Naive thymus-derived CD4-positive, alpha-beta T cell (primary cell): ENCODE results near the gene GPR150. TPM values are rescaled to one million over a fixed set of nuclear protein-coding genes. Genes with fewer than 3 reads are reported as not detected.
A peak's percentile ranks its signal among the peaks of the same experiment; 100 is the strongest.

Source experiments
- ATAC-seq: fragments of 150-1000 bp; cut with Tn5 transposase; 2 replicates; pipeline ENCODE4 v1.10.0; 2021; ENCODE audit warnings: mild to moderate bottlenecking, moderate library complexity
- CTCF ChIA-PET: fragments of 350-600 bp; sonication (Branson Sonifier 250); formaldehyde crosslinking; loops from one replicate; lab custom pipeline; 2021; ENCODE audit warnings: antibody characterized with exemption; lab: Charles Lee
- POLR2A ChIA-PET: fragments of 350-600 bp; sonication (Branson Sonifier 250); formaldehyde crosslinking; loops from one replicate; lab custom pipeline; 2021; ENCODE audit warnings: antibody characterized with exemption, inconsistent platforms; lab: Charles Lee
- DNase-seq, 9 donors: peaks; one replicate each; pipeline versions ENCODE4 v3.0.0 to v3.0.0-alpha.2; 2020 to 2022; ENCODE audit warnings: mixed read lengths in 1 of 9
- H3K27ac ChIP-seq: one replicate; pipeline ENCODE4 v1.7.0; 2013; ENCODE audit warnings: mild to moderate bottlenecking, low read depth, low read length, moderate library complexity
- H3K27me3 ChIP-seq, 2 donors: one replicate each; pipeline ENCODE4 v1.7.0; 2013; ENCODE audit warnings: low read length in 2 of 2, mild to moderate bottlenecking in 2 of 2, moderate library complexity in 2 of 2; ENCODE audit not compliant: control insufficient read depth in 2 of 2, insufficient read depth in 2 of 2
- H3K36me3 ChIP-seq, 3 experiments: 1 replicate in 2 of 3; 2 replicates in 1 of 3; pipeline ENCODE4 v1.7.0; 2013; ENCODE audit warnings: low read length in 3 of 3, mild to moderate bottlenecking in 3 of 3, moderate library complexity in 1 of 3; ENCODE audit not compliant: insufficient read depth in 3 of 3, control insufficient read depth in 2 of 3
- H3K4me1 ChIP-seq, 2 donors: one replicate each; pipeline ENCODE4 v1.7.0; 2013; ENCODE audit warnings: low read length in 2 of 2, mild to moderate bottlenecking in 2 of 2, moderate library complexity in 1 of 2; ENCODE audit not compliant: control insufficient read depth in 2 of 2, insufficient read depth in 2 of 2
- H3K4me3 ChIP-seq: 2 replicates; pipeline ENCODE4 v1.7.0; 2013; ENCODE audit warnings: mild to moderate bottlenecking, low read length
- H3K9me3 ChIP-seq, 3 experiments: 1 replicate in 2 of 3; 2 replicates in 1 of 3; pipeline ENCODE4 v1.7.0; 2013; ENCODE audit warnings: low read length in 3 of 3; ENCODE audit not compliant: control insufficient read depth in 2 of 3
- H3K27ac Mint-ChIP-seq, 9 donors: one replicate each; pipeline ENCODE4 v1.8.0; 2020 to 2022; ENCODE audit warnings: mixed read lengths in 9 of 9, mild to moderate bottlenecking in 8 of 9, moderate library complexity in 5 of 9, inconsistent platforms in 2 of 9
- H3K27me3 Mint-ChIP-seq, 5 donors: one replicate each; pipeline ENCODE4 v1.8.0; 2021 to 2022; ENCODE audit warnings: mixed read lengths in 5 of 5, mild to moderate bottlenecking in 1 of 5
- H3K36me3 Mint-ChIP-seq, 5 donors: one replicate each; pipeline ENCODE4 v1.8.0; 2020 to 2022; ENCODE audit warnings: mixed read lengths in 5 of 5, mild to moderate bottlenecking in 3 of 5, inconsistent platforms in 1 of 5
- H3K4me1 Mint-ChIP-seq, 7 donors: one replicate each; pipeline ENCODE4 v1.8.0; 2020 to 2022; ENCODE audit warnings: mixed read lengths in 7 of 7, mild to moderate bottlenecking in 3 of 7, inconsistent platforms in 1 of 7
- H3K4me3 Mint-ChIP-seq, 10 donors: one replicate each; pipeline ENCODE4 v1.8.0; 2020 to 2022; ENCODE audit warnings: mild to moderate bottlenecking in 10 of 10, mixed read lengths in 10 of 10, moderate library complexity in 6 of 10, inconsistent platforms in 2 of 10
- H3K9me3 Mint-ChIP-seq, 11 donors: one replicate each; pipeline ENCODE4 v1.8.0; 2020 to 2022; ENCODE audit warnings: mixed read lengths in 11 of 11, mild to moderate bottlenecking in 4 of 11, inconsistent platforms in 1 of 11, moderate library complexity in 1 of 11
- intact Hi-C, 2 donors: fragments of 100-400 bp; cut with micrococcal nuclease; formaldehyde crosslinking; loops; one replicate each; pipeline ENCODE4 v1.15.1; 2023
- polyA plus RNA-seq, 2 donors: library from polyadenylated mRNA; unstranded; fragments of 300-500 nt; fragmentation: Illumina TruSeq; gene quantifications; one replicate each; pipeline ENCODE4 v1.2.3, GENCODE V29; 2021
- total RNA-seq, 6 experiments: library from RNA in 5 of 6; stranded (reverse) in 5 of 6; gene quantifications; 1 replicate in 5 of 6; 2 replicates in 1 of 6; pipeline ENCODE4 v1.2.3 and lab custom pipeline; 2021 to 2026

GPR150 gene
- total RNA-seq (1 to 10 TPM in 3 of 5 experiments, under 1 TPM in 2; 0.48 to 1.5 (median 1.1) TPM), polyA plus RNA-seq (1 to 10 TPM; 3.3 to 3.5 TPM), total RNA-seq (lab: John Stamatoyannopoulos, UW) (0.67 reads per million)

DNA sequence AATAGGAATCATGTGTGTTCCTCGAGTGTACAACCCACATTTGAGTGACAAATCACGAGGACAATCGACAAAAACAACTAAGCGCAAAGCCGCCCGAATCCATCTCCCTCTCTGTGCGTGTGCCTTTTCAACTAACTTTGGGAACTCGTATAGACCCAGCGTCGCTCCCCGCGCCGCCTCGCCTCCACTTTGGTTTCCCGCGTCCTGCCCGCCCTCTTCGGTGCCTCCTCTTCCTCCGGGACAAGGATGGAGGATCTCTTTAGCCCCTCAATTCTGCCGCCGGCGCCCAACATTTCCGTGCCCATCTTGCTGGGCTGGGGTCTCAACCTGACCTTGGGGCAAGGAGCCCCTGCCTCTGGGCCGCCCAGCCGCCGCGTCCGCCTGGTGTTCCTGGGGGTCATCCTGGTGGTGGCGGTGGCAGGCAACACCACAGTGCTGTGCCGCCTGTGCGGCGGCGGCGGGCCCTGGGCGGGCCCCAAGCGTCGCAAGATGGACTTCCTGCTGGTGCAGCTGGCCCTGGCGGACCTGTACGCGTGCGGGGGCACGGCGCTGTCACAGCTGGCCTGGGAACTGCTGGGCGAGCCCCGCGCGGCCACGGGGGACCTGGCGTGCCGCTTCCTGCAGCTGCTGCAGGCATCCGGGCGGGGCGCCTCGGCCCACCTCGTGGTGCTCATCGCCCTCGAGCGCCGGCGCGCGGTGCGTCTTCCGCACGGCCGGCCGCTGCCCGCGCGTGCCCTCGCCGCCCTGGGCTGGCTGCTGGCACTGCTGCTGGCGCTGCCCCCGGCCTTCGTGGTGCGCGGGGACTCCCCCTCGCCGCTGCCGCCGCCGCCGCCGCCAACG, at the start of gene GPR150:
Gene GPR150, plus strand, starts transcription at position 58 of the 840 bp plus-strand sequence. Its CDS starts 189 bp downstream, at position 247.
- H3K27ac Mint-ChIP-seq: peak within 1 kb of the TSS; percentile 60 to 87 (median 81)
- H3K9me3 Mint-ChIP-seq: peaks cover 0 to 3% (median 0%) of the 10 kb centered on the region in 11 donors
- peaks cover 34 to 82% (median 67%) of the 10 kb centered on the region in 7 donors for H3K4me1 Mint-ChIP-seq
- CTCF ChIA-PET: interaction anchor here (0.6 to 1.6 kb wide), 2 partner anchors 25 to 26 kb away, joined by 3 to 7 read pairs; partner anchors contain the start of gene RFESD
- intact Hi-C loops: loop anchor here (1.0 to 5.0 kb wide), 6 partner anchors 15 to 1562 kb away; partner anchors contain the start of genes RIOK2 (in 2 of the 2), ARSK (in 1 of the 2), CAST (in 1 of the 2) and ELL2 (in 1 of the 2)
- Histone ChIP-seq H3K9me3 (no peaks in the 10 kb centered on the region), H3K27ac (peak within 1 kb of the TSS; percentile 71), H3K4me1 (peaks cover 22 to 46% of the 10 kb centered on the region in 2 donors), H3K4me3 (peak within 1 kb of the TSS; percentile 75), H3K27me3 (no peaks in the 10 kb centered on the region), H3K36me3 (no peaks in the 10 kb centered on the region)
- DNase-seq (peak; percentile 44 to 67 (median 61)), ATAC-seq (peak; percentile 77)
- H3K27me3 Mint-ChIP-seq: peaks cover 0 to 18% (median 0%) of the 10 kb centered on the region in 5 donors
- peaks cover 0 to 13% (median 0%) of the 10 kb centered on the region in 5 donors for H3K36me3 Mint-ChIP-seq
- peak within 1 kb of the TSS; percentile 88 to 96 (median 92) for H3K4me3 Mint-ChIP-seq
- POLR2A ChIA-PET: interaction anchor here (0.7 to 5.4 kb wide), 7 partner anchors 11 to 215 kb away, joined by 3 to 69 read pairs (median 6); partner anchors contain the start of genes ARSK, RFESD and SKIC3

GRCh38 chr5:95572016-95572415, 47.9 kb upstream of the GPR150 start:
- no peaks in the 10 kb centered on the region for H3K27me3 Mint-ChIP-seq
- no peak for DNase-seq
- H3K27ac ChIP-seq: no peak overlapping the region
- H3K4me3 ChIP-seq: no peak overlapping the region
- intact Hi-C loops: no loop called here
- peaks cover 0 to 3% (median 0%) of the 10 kb centered on the region in 11 donors for H3K9me3 Mint-ChIP-seq
- CTCF ChIA-PET: no interaction called here
- POLR2A ChIA-PET: no interaction called here
- no peak for ATAC-seq
- peaks cover 11 to 66% (median 52%) of the 10 kb centered on the region in 5 donors for H3K36me3 Mint-ChIP-seq
- H3K27me3 ChIP-seq: no peaks in the 10 kb centered on the region
- peaks cover 0 to 11% (median 0%) of the 10 kb centered on the region in 7 donors for H3K4me1 Mint-ChIP-seq
- H3K36me3 ChIP-seq: peaks cover 3 to 20% (median 4%) of the 10 kb centered on the region in 3 experiments
- H3K27ac Mint-ChIP-seq: no peak overlapping the region
- no peaks in the 10 kb centered on the region for H3K9me3 ChIP-seq
- no peaks in the 10 kb centered on the region for H3K4me1 ChIP-seq
- H3K4me3 Mint-ChIP-seq: no peak overlapping the region

DNA sequence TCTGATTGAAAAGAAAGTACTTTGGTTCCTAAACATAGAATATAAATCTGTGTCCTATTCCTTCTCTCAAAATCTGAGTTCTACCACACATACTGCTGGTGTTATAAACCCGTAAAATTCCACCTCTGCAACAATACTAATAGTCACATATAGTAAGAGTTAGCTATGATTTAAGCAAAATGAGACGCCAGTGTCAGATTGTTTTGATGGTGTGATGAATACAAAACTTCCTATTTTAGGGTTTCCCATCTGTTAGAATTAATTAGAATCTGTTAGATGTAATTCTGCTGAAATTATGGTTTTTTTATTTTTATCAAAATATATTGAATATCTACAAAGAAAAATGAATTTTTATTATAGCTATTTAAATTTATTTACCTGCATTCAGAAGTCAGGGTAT, 38.3 kb upstream of the GPR150 start:
- Histone ChIP-seq H3K4me1 (no peaks in the 10 kb centered on the region), H3K27me3 (no peaks in the 10 kb centered on the region), H3K36me3 (peaks cover 0 to 8% (median 0%) of the 10 kb centered on the region in 3 experiments), H3K4me3 (no peak overlapping the region), H3K27ac (no peak overlapping the region), H3K9me3 (no peaks in the 10 kb centered on the region)
- DNase-seq: no peak
- Mint-ChIP-seq H3K4me1 (peaks cover 0 to 5% (median 0%) of the 10 kb centered on the region in 7 donors), H3K4me3 (no peak overlapping the region), H3K9me3 (peaks cover 0 to 2% (median 0%) of the 10 kb centered on the region in 11 donors), H3K27me3 (no peaks in the 10 kb centered on the region), H3K27ac (no peak overlapping the region), H3K36me3 (peaks cover 13 to 47% (median 20%) of the 10 kb centered on the region in 5 donors)
- CTCF ChIA-PET: no interaction called here
- ATAC-seq: no peak
- intact Hi-C loops: no loop called here
- POLR2A ChIA-PET: no interaction called here

DNA sequence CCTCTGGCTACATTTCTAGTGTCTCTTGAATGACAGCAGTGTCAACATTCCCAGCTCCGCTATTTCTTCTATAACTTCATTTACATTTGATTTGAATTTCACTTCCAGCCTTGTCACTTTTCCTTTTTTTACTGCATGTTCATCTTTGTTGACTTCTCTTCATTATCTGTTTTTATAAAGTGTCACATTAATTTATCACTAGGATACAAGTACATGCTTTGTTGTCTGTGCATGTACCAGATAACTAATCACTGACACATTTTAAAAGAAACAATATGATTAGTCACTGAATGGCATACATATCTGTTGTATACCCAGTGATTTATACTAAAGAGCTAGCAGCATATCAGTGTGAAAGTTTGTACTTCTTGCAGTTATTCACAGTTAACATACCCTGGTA, 35.9 kb upstream of the GPR150 start:
- Mint-ChIP-seq H3K27me3 (no peaks in the 10 kb centered on the region), H3K27ac (no peak overlapping the region), H3K4me3 (no peak overlapping the region), H3K9me3 (peaks cover 0 to 2% (median 0%) of the 10 kb centered on the region in 11 donors), H3K36me3 (peaks cover 12 to 47% (median 17%) of the 10 kb centered on the region in 5 donors), H3K4me1 (peaks cover 0 to 7% (median 0%) of the 10 kb centered on the region in 7 donors)
- no peak overlapping the region for H3K4me3 ChIP-seq
- ATAC-seq (no peak), DNase-seq (no peak)
- H3K27ac ChIP-seq: no peak overlapping the region
- H3K36me3 ChIP-seq: peaks cover 0 to 8% (median 3%) of the 10 kb centered on the region in 3 experiments
- H3K9me3 ChIP-seq: no peaks in the 10 kb centered on the region
- ChIA-PET POLR2A (no interaction called here), CTCF (no interaction called here)
- intact Hi-C loops: no loop called here
- no peaks in the 10 kb centered on the region for H3K4me1 ChIP-seq
- H3K27me3 ChIP-seq: no peaks in the 10 kb centered on the region

DNA sequence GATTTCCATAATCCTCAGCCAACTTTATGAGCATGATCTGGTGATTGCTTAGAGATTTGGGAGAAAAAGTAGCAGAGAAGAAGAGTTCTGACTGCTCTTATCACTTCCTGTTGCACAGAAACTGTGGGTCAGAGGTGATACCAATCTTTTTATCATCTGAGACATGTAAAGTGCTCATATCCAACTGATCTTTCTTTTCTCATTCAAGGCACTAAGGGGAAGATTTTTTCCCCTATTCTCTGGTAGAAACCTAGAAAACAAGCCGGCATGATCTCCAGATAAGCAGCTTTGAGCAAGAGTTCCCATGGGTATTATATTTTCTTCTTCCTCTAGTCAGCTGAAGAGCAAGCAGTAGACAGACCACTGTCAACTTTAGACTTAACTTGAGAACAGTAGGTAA, 29.0 kb upstream of the GPR150 start:
- peak overlapping the region in 3 of 10 donors; percentile 9 to 47 (median 32) for H3K4me3 Mint-ChIP-seq
- Histone ChIP-seq H3K36me3 (peaks cover 0 to 8% (median 3%) of the 10 kb centered on the region in 3 experiments), H3K9me3 (no peaks in the 10 kb centered on the region), H3K27me3 (no peaks in the 10 kb centered on the region), H3K4me3 (no peak overlapping the region), H3K4me1 (peaks cover 0 to 10% of the 10 kb centered on the region in 2 donors), H3K27ac (no peak overlapping the region)
- peaks cover 0 to 2% (median 0%) of the 10 kb centered on the region in 11 donors for H3K9me3 Mint-ChIP-seq
- DNase-seq (no peak), ATAC-seq (no peak)
- H3K27ac Mint-ChIP-seq: peak overlapping the region in 8 of 9 donors; percentile 2 to 73 (median 46)
- ChIA-PET CTCF (no interaction called here), POLR2A (no interaction called here)
- peaks cover 0 to 33% (median 7%) of the 10 kb centered on the region in 5 donors for H3K36me3 Mint-ChIP-seq
- intact Hi-C loops: loop anchor here in 1 of 2 donors (2.0 kb wide), 1 partner anchor 30 kb away; the partner anchor contains the start of gene GPR150
- H3K27me3 Mint-ChIP-seq: no peaks in the 10 kb centered on the region
- peaks cover 17 to 23% (median 22%) of the 10 kb centered on the region in 7 donors for H3K4me1 Mint-ChIP-seq

DNA sequence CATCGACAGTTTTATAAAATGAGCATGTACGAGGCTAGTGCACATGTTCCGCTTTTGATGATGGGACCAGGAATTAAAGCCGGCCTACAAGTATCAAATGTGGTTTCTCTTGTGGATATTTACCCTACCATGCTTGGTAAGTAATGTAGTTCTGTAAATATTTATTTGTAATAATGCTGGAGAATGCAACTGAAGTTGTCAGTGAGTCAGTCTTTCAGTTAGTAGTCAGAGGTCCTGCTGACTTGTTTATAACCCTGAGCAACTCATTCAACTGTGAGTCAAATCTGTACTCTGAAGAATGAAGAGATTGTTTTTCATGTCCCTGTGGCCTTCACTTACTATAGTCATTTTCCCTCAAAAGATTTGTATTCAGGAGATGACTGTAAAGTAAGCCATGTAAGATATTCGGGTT, 28.4 kb upstream of the GPR150 start:
- Histone ChIP-seq H3K27ac (no peak overlapping the region), H3K4me1 (peaks cover 0 to 10% of the 10 kb centered on the region in 2 donors), H3K9me3 (no peaks in the 10 kb centered on the region), H3K36me3 (peaks cover 0 to 8% (median 3%) of the 10 kb centered on the region in 3 experiments), H3K27me3 (no peaks in the 10 kb centered on the region), H3K4me3 (no peak overlapping the region)
- H3K4me1 Mint-ChIP-seq: peaks cover 17 to 23% (median 22%) of the 10 kb centered on the region in 7 donors
- peaks cover 0 to 33% (median 7%) of the 10 kb centered on the region in 5 donors for H3K36me3 Mint-ChIP-seq
- H3K27ac Mint-ChIP-seq: no peak overlapping the region
- no peaks in the 10 kb centered on the region for H3K27me3 Mint-ChIP-seq
- ATAC-seq (no peak), DNase-seq (no peak)
- intact Hi-C loops: loop anchor here in 1 of 2 donors (2.0 kb wide), 1 partner anchor 29 kb away; the partner anchor contains the start of gene GPR150
- CTCF ChIA-PET: no interaction called here
- no peak overlapping the region for H3K4me3 Mint-ChIP-seq
- POLR2A ChIA-PET: no interaction called here
- H3K9me3 Mint-ChIP-seq: peaks cover 0 to 2% (median 0%) of the 10 kb centered on the region in 11 donors
